ENCODE measurements around the gene KRTAP4-1.
"Not testable (repeated sequence)": the region's sequence is repeated elsewhere in the genome, so short reads cannot be mapped to it uniquely, and the experiment has no call there.

Gene KRTAP4-1

GRCh38 chr17:41168121-41168520 is 16.6 kb downstream of the KRTAP4-1 start, which contains the start of gene KRTAP4-3:
Gene KRTAP4-3, minus strand, starts transcription at chr17:41168221. Its CDS starts 49 bp downstream, at chr17:41168172.
- DNase-seq, result no peak

- DNase-seq, result no peak
Observed at GRCh38 chr17:41167561-41167960, 17.1 kb downstream of the KRTAP4-1 start.

DNA sequence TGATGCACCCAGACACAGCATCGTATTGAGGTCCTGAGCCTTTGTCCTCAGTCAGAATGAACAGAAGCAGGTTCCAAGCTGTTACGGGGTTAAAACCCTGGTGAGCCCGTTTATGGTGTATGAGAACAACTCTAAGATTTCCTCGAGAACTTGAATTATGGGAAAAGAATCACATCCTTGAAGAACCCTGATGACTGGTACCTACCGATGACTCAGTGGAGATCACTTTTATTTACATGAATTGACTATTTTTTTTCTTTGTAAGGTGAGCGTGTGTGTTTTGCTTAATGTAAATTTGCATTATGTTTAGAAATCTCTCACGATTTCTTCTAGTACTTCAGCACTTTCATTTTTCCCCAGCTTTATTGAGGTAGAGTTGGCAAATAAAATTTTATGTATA is 20.9 kb downstream of the KRTAP4-1 start:
- no peak for DNase-seq

- no peak for DNase-seq
Observed at GRCh38 chr17:41160648-41161047, 24.1 kb downstream of the KRTAP4-1 start, which contains the start of gene KRTAP4-4. Gene KRTAP4-4, minus strand, starts transcription at chr17:41160748. Its CDS starts 57 bp downstream, at chr17:41160691.

- not testable (repeated sequence) for DNase-seq
Observed at GRCh38 chr17:41160190-41160589, 24.5 kb downstream of the KRTAP4-1 start.

- no peak for DNase-seq
Observed at GRCh38 chr17:41153856-41154255, 30.9 kb downstream of the KRTAP4-1 start.

GRCh38 chr17:41151525-41151924 is 33.2 kb downstream of the KRTAP4-1 start:
- no peak for DNase-seq

DNA sequence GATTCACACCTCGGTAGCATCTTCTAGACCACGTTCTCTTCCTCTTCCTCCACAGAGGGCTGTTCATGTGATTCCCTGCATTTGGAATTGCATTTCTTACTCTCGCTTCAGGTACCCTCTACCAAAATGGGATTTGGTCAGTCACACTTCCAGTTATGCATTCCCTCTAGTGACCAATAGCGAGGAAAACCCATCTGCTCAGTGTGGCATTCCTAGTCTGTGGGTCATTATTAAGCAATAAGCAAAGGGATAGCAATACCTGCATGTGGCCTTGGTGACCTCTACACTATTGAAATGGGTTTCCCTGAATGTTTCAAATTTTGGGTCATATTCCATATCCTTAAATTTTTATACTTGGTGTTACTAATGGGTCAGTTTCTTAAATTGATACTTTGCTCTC is 34.7 kb downstream of the KRTAP4-1 start:
- DNase-seq, result no peak

DNA sequence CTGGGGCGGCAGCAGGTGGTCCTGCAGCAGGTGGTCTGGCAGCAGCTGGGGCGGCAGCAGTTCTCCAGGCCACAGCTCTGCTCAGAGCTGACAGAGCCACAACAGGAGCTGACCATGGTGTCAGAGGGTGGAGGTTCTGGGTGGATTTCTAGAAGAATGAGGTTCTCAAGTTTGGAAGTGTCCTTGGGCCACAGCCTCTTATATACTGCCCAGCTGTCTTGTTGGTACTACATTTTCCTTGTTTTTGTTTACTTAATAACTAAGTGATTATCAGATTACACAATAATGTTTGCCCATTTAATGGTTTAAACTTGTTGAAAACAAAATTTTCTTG is 35.1 kb downstream of the KRTAP4-1 start, which contains the start of gene KRTAP4-5:
KRTAP4-5 (minus strand) TSS at position 174 of the 334 bp plus-strand sequence; CDS start at position 116, 58 bp downstream.
- no peak for DNase-seq

GRCh38 chr17:41148971-41149651 is 35.6 kb downstream of the KRTAP4-1 start:
- not testable (repeated sequence) for DNase-seq

- DNase-seq, result no peak
Observed at GRCh38 chr17:41147531-41148204, 37.0 kb downstream of the KRTAP4-1 start.

GRCh38 chr17:41145261-41145660 is 39.5 kb downstream of the KRTAP4-1 start:
- DNase-seq, result no peak

GRCh38 chr17:41144846-41145245 is 39.9 kb downstream of the KRTAP4-1 start:
- no peak for DNase-seq

GRCh38 chr17:41141361-41141760 is 43.4 kb downstream of the KRTAP4-1 start:
- no peak for DNase-seq

- no peak for DNase-seq
Observed at GRCh38 chr17:41140360-41141131, 44.2 kb downstream of the KRTAP4-1 start, which contains the start of gene KRTAP4-6. Gene KRTAP4-6, minus strand, starts transcription at chr17:41140544. Its CDS starts 57 bp downstream, at chr17:41140487.

DNA sequence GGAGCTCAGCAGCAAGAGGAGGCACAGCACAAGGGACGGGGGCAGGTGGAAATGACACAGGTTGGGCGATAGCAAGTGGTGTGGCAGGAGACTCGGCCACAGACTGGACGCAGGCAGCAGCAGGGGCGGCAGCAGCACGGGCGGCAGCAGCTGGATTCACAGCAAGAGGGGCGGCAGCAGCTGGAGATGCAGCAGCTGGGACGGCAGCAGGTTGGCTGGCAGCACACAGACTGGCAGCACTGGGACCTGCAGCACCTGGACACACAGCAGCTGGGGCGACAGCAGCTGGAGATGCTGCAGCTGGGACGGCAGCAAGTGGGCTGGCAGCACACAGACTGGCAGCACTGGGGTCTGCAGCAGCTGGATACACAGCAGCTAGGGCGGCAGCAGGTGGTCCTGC is 44.8 kb downstream of the KRTAP4-1 start:
- not testable (repeated sequence) for DNase-seq

All from effector CD4-positive, alpha-beta T cell (primary cell).